NB4 (cell line): ENCODE data around the gene RPS19BP1.
A peak's percentile ranks its signal among the peaks of the same experiment; 100 is the strongest.

ENCODE experiments used
- MYC ChIP-seq: IDR thresholded peaks from 2 replicates; pipeline ENCODE4 v1.6.1; 2011; ENCODE audit warnings: low read depth, low read length
- TF ChIP-seq, protein P1 (sequence below): IDR thresholded peaks from one replicate; pipeline ENCODE4 v1.5.1; 2012; ENCODE audit warnings: low read depth, low read length

DNA sequence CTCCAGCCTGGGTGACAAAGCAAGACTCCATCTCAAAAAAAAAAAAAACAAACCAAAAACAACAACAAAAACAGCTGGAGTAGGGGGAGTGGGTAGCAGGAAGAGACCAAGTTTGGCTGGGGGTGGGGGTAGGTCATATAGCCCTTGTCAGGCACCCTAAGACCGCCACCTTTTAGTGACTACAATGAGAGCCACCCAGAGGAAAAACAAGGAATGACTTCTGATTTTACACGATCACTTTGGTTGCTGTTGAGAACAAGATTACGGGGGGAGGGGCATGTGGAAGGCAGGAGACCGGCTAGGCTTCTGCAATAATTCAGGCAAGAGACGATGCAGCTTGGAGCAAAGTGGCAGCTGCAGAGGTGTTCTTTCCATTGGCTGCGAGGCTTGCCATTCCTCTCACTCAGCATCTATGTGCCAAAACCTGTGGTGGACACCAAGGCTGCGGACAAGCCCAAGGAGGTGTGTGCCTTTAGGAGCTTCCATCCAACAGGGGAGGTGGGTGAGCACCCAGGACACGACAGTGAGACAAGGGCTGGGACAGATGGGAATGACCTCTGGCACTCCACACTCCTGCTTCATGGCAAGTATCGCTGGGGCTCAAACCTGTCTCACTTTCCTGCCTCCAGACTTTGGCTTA is 1.7 kb downstream of the RPS19BP1 start:
- TF ChIP-seq, protein P1, sequence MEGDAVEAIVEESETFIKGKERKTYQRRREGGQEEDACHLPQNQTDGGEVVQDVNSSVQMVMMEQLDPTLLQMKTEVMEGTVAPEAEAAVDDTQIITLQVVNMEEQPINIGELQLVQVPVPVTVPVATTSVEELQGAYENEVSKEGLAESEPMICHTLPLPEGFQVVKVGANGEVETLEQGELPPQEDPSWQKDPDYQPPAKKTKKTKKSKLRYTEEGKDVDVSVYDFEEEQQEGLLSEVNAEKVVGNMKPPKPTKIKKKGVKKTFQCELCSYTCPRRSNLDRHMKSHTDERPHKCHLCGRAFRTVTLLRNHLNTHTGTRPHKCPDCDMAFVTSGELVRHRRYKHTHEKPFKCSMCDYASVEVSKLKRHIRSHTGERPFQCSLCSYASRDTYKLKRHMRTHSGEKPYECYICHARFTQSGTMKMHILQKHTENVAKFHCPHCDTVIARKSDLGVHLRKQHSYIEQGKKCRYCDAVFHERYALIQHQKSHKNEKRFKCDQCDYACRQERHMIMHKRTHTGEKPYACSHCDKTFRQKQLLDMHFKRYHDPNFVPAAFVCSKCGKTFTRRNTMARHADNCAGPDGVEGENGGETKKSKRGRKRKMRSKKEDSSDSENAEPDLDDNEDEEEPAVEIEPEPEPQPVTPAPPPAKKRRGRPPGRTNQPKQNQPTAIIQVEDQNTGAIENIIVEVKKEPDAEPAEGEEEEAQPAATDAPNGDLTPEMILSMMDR: peak; percentile 8
- TF ChIP-seq MYC: no peak
